ENCODE data around the gene NECTIN1.

DNA sequence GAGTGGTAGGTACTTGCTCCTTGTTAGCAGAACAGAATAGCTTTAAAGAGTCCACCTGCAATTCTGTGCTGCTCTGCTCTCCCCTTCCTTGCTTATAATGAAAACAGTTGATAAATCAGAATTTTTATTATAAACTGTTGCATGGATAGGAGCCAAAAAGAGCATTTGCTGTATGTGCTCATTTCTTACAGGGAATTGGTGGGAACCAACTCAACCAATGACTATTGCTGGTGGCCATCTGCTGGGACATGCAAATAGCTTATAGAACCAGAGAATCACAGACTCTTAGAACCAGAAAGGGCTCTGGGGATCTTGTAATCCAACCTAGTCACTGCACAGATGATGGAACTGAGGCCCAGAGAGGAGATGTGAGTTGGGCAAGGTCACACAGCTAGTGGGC, 43.1 kb upstream of the NECTIN1 start:
- TF ChIP-seq EZH2phosphoT487 (IDR thresholded peaks at IDR 0.05; ENCODE audit: low read depth, severe bottlenecking, unreplicated experiment) = no peak
- TF ChIP-seq, protein P1, sequence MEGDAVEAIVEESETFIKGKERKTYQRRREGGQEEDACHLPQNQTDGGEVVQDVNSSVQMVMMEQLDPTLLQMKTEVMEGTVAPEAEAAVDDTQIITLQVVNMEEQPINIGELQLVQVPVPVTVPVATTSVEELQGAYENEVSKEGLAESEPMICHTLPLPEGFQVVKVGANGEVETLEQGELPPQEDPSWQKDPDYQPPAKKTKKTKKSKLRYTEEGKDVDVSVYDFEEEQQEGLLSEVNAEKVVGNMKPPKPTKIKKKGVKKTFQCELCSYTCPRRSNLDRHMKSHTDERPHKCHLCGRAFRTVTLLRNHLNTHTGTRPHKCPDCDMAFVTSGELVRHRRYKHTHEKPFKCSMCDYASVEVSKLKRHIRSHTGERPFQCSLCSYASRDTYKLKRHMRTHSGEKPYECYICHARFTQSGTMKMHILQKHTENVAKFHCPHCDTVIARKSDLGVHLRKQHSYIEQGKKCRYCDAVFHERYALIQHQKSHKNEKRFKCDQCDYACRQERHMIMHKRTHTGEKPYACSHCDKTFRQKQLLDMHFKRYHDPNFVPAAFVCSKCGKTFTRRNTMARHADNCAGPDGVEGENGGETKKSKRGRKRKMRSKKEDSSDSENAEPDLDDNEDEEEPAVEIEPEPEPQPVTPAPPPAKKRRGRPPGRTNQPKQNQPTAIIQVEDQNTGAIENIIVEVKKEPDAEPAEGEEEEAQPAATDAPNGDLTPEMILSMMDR (IDR thresholded peaks at IDR 0.05; ENCODE audit: poor library complexity) = no peak
